Measurements from ENCODE around the gene CHCHD1. TPM values are rescaled to one million over a fixed set of nuclear protein-coding genes. Genes with fewer than 3 reads are reported as not detected.

Gene CHCHD1
- total RNA-seq, 4 donors from 2014 or later, result 2.6 to 37.4 (median 17.0) TPM

DNA sequence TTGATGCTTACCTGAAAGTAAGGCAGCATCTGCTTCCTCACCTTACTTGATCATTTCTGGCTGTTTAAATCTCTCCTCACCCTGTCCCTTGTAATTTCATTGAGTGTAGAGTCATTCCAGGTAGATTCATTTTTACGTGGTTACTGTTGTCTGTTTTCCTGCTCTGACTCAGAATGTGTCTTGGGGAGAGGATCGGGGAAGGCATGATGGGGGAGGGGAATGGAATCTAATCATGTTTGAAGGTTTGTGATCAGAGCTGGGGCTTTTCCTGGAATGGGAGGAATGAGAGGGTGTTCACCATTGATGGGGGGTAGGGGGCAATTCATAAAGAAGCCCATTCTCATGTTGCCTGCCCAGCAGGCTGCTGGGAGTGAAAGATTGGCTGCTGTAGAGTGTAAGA is 18.9 kb upstream of the CHCHD1 start:
- no peak overlapping the region for H3K4me3 ChIP-seq
- intact Hi-C loops (cut with DNase I; ENCODE audit: low total_unique reads), result no loop called here
- in situ Hi-C loops (cut with MboI; ENCODE audit: low pct_ligation_motif_present in 1 of 4, low pct_unique_long_range_greater_than_20kb in 1 of 4, low sequenced_read_pairs in 3 of 4), result no loop called here
- no peak for DNase-seq
- 73% methylated on average over 2 of the region's 2 CpGs for WGBS, 2 donors (ENCODE audit: low coverage in 1 of 2)
- no peaks in the 10 kb centered on the region for H3K9me3 ChIP-seq
- H3K4me1 ChIP-seq, result no peaks in the 10 kb centered on the region
- TF ChIP-seq POLR2AphosphoS5 (IDR thresholded peaks at IDR 0.05) (no peak), EP300 (IDR thresholded peaks at IDR 0.05; ENCODE audit: low read depth) (no peak), POLR2A (IDR thresholded peaks at IDR 0.05) (no peak)
- TF ChIP-seq, protein P1, sequence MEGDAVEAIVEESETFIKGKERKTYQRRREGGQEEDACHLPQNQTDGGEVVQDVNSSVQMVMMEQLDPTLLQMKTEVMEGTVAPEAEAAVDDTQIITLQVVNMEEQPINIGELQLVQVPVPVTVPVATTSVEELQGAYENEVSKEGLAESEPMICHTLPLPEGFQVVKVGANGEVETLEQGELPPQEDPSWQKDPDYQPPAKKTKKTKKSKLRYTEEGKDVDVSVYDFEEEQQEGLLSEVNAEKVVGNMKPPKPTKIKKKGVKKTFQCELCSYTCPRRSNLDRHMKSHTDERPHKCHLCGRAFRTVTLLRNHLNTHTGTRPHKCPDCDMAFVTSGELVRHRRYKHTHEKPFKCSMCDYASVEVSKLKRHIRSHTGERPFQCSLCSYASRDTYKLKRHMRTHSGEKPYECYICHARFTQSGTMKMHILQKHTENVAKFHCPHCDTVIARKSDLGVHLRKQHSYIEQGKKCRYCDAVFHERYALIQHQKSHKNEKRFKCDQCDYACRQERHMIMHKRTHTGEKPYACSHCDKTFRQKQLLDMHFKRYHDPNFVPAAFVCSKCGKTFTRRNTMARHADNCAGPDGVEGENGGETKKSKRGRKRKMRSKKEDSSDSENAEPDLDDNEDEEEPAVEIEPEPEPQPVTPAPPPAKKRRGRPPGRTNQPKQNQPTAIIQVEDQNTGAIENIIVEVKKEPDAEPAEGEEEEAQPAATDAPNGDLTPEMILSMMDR (IDR thresholded peaks at IDR 0.05), result no peak
- no peak overlapping the region for H3K27ac ChIP-seq
- no peaks in the 10 kb centered on the region for H3K27me3 ChIP-seq
- H3K36me3 ChIP-seq, result peaks cover 0 to 90% (median 38%) of the 10 kb centered on the region in 4 donors

DNA sequence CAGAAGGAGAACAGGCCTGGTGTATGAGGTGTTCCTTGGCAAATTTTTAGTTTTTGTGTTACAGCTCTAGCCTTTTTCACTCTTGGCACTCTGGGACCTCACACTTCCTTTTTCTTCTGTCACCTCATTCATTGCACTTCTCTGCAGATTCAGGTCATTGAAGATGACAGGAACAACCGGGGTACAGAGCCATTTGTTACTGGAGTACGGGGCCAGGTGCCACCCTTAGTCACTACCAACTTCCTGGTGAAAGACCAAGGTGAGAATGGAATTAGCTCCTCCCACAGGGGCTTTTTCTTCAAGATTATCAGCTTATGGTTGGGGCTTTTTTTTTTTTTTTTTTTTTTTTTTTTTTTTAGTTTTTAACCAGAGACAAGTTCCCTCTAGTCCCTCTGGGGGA is 18.5 kb upstream of the CHCHD1 start:
- 52 to 82% methylated on average over 2 of the region's 2 CpGs for WGBS, 2 donors (ENCODE audit: low coverage in 1 of 2)

DNA sequence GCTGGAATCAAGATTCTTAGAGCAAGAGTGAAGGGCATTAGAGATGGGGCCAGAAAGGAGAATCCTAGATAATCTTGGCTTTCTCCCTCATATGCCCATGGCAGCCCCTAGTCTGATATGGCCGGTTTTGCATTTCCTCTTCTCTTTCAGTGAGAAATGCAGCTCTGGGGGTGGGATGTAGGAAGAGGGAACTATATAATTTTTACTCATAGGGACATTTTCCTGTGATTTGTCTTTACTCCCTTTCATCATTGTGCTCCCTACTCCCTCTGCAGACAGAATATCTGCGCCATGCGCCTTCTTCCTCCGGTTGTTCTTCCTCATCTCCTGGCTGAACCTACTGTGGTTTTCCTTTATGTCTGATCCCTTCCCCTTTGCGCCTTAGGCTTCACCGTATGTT is 16.8 kb upstream of the CHCHD1 start:
- TF ChIP-seq POLR2A (IDR thresholded peaks at IDR 0.05) (no peak), POLR2AphosphoS5 (IDR thresholded peaks at IDR 0.05) (no peak), EP300 (IDR thresholded peaks at IDR 0.05; ENCODE audit: low read depth) (no peak)
- TF ChIP-seq, protein P1 (IDR thresholded peaks at IDR 0.05), result no peak
- no peak for DNase-seq
- Histone ChIP-seq H3K9me3 (no peaks in the 10 kb centered on the region), H3K27me3 (no peaks in the 10 kb centered on the region), H3K27ac (no peak overlapping the region), H3K4me1 (no peaks in the 10 kb centered on the region), H3K4me3 (no peak overlapping the region), H3K36me3 (peaks cover 0 to 77% (median 36%) of the 10 kb centered on the region in 4 donors)
- in situ Hi-C loops (cut with MboI; ENCODE audit: low pct_ligation_motif_present in 1 of 4, low pct_unique_long_range_greater_than_20kb in 1 of 4, low sequenced_read_pairs in 3 of 4) (no loop called here), intact Hi-C loops (cut with DNase I; ENCODE audit: low total_unique reads) (no loop called here)
- WGBS, 2 donors (ENCODE audit: low coverage in 1 of 2), result 93 to 100% methylated on average over 4 to 6 of the region's 6 CpGs

More for the DNA sequence above, 18.5 kb upstream of the CHCHD1 start:
- in situ Hi-C loops (cut with MboI; ENCODE audit: low pct_ligation_motif_present in 1 of 4, low pct_unique_long_range_greater_than_20kb in 1 of 4, low sequenced_read_pairs in 3 of 4), result no loop called here
- no peak for DNase-seq
- H3K4me3 ChIP-seq, result no peak overlapping the region
- H3K27ac ChIP-seq, result no peak overlapping the region
- H3K27me3 ChIP-seq, result no peaks in the 10 kb centered on the region
- no peaks in the 10 kb centered on the region for H3K9me3 ChIP-seq
- H3K36me3 ChIP-seq, result peaks cover 0 to 90% (median 40%) of the 10 kb centered on the region in 4 donors
- TF ChIP-seq, protein P1 (IDR thresholded peaks at IDR 0.05), result no peak
- TF ChIP-seq POLR2A (IDR thresholded peaks at IDR 0.05) (no peak), EP300 (IDR thresholded peaks at IDR 0.05; ENCODE audit: low read depth) (no peak), POLR2AphosphoS5 (IDR thresholded peaks at IDR 0.05) (no peak)
- intact Hi-C loops (cut with DNase I; ENCODE audit: low total_unique reads), result no loop called here
- no peaks in the 10 kb centered on the region for H3K4me1 ChIP-seq

DNA sequence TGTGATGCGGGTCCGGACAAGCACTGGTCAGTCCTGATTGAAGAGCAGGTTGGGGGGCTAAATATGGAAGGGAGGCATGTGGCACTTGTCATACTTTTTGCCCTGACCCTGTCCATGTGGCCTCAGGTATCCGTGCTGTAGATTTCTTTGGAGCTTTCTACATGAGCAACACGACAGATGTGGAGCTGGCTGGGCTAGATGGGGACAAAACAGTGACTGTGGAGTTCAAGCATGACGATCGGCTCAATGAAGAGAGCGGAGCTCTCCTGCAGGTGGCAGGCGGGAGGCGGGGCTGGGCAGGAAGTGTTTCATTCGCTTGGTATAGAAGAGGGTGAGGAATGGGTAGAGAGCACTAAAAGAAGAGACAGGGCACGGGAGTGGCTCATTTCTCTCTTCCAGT is 13.0 kb upstream of the CHCHD1 start:
- WGBS, 2 donors (ENCODE audit: low coverage in 1 of 2), result 41 to 65% methylated on average over 6 to 11 of the region's 11 CpGs
- in situ Hi-C loops (cut with MboI; ENCODE audit: low pct_ligation_motif_present in 1 of 4, low pct_unique_long_range_greater_than_20kb in 1 of 4, low sequenced_read_pairs in 3 of 4), result no loop called here
- Histone ChIP-seq H3K27me3 (no peaks in the 10 kb centered on the region), H3K4me3 (no peak overlapping the region), H3K9me3 (no peaks in the 10 kb centered on the region), H3K36me3 (peaks cover 0 to 44% (median 19%) of the 10 kb centered on the region in 4 donors), H3K4me1 (peaks cover 7 to 15% (median 13%) of the 10 kb centered on the region in 4 donors), H3K27ac (no peak overlapping the region)
- intact Hi-C loops (cut with DNase I; ENCODE audit: low total_unique reads), result no loop called here
- TF ChIP-seq POLR2A (IDR thresholded peaks at IDR 0.05), result no peak
- TF ChIP-seq EP300 (IDR thresholded peaks at IDR 0.05; ENCODE audit: low read depth), result no peak
- no peak for TF ChIP-seq POLR2AphosphoS5 (IDR thresholded peaks at IDR 0.05)
- TF ChIP-seq, protein P1 (IDR thresholded peaks at IDR 0.05), result peak in 1 of 5 experiments; percentile 32
- peak; percentile 36 for DNase-seq
